C4-2B (cell line): Measurements from ENCODE around the gene LIMCH1.

ENCODE experiments used
- H3K27ac ChIP-seq: fragments of 450-650 bp; 2 replicates; pipeline ENCODE4 v1.5.1; 2017
- ZFX ChIP-seq: fragments of 450-650 bp; IDR thresholded peaks from 2 replicates; pipeline ENCODE4 v1.6.1; 2017
- TF ChIP-seq, protein P1 (sequence below): fragments of 450-650 bp; conservative IDR thresholded peaks from 2 replicates; pipeline ENCODE4 v1.5.1; 2017; ENCODE audit warnings: mild to moderate bottlenecking

The LIMCH1 gene

DNA sequence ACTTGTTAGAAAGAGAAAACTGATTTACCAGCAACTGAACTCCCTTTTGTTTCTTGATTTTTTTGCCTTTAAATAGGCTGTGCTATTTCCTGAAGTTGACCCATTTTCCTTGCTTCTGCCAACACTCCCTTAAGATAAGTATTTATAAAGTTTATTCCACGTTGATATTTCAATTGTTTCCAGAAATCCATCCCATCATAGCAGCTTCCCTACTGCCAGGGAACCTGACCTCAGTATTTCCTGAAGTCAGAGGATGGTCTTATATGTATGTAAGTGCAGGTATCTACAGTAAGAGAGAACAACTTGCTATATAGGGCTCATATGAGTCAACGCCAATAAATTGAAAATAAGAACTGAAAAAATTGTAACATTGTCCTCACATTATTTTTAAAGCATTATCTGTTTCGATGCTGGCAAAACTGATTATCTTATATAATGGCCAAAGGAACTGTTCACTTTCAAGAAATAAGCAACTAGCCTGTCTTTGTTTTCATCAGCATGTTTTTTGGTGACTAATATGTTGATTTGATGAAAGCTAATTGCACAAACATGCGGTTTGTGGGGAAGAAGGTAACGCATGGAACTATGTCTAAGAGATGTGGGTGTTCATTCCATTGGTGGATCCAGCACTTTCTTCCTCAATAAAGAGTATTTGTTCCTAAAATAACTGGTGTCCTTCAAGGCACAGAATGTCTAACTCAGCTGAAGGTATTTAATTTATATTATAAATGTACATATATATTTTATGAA lies 4.7 kb downstream of the LIMCH1 start:
- H3K27ac ChIP-seq = no peak overlapping the region
- TF ChIP-seq ZFX = no peak
- TF ChIP-seq, protein P1, sequence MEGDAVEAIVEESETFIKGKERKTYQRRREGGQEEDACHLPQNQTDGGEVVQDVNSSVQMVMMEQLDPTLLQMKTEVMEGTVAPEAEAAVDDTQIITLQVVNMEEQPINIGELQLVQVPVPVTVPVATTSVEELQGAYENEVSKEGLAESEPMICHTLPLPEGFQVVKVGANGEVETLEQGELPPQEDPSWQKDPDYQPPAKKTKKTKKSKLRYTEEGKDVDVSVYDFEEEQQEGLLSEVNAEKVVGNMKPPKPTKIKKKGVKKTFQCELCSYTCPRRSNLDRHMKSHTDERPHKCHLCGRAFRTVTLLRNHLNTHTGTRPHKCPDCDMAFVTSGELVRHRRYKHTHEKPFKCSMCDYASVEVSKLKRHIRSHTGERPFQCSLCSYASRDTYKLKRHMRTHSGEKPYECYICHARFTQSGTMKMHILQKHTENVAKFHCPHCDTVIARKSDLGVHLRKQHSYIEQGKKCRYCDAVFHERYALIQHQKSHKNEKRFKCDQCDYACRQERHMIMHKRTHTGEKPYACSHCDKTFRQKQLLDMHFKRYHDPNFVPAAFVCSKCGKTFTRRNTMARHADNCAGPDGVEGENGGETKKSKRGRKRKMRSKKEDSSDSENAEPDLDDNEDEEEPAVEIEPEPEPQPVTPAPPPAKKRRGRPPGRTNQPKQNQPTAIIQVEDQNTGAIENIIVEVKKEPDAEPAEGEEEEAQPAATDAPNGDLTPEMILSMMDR = no peak

GRCh38 chr4:41545238-41545637 lies 7.3 kb downstream of the LIMCH1 start:
- no peak overlapping the region for H3K27ac ChIP-seq
- TF ChIP-seq, protein P1 = no peak
- no peak for TF ChIP-seq ZFX

- no peak overlapping the region for H3K27ac ChIP-seq
- TF ChIP-seq, protein P1 = no peak
- no peak for TF ChIP-seq ZFX
These were observed 8.7 kb downstream of the LIMCH1 start for GRCh38 chr4:41546638-41547037.

DNA sequence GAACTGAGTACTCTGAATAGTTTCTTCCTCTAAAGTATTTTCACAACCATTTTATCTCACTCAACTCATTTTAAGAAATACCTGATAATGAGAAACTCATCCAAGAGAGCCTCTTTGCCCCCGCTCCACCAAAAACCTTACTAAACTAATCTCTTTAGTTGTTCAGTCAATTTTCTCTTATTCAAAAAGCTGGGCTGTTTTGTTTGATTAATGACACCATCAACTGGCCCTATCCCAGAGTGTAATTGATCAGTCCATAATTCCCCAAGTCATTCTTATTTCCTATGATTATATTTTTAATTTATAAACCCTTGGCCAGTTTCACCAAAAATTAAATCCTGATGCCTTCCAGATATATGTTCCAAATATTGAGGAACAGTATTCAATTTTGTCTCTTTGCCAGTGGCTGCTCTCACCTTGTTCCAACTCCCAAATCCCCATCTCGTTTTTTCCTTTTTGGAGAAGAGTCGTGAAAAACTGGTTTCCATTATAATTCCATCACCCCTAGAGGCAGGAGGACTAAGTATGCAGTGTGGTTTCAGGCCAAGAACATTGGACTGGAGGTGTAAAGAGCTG lies 10.4 kb downstream of the LIMCH1 start:
- TF ChIP-seq ZFX = no peak

DNA sequence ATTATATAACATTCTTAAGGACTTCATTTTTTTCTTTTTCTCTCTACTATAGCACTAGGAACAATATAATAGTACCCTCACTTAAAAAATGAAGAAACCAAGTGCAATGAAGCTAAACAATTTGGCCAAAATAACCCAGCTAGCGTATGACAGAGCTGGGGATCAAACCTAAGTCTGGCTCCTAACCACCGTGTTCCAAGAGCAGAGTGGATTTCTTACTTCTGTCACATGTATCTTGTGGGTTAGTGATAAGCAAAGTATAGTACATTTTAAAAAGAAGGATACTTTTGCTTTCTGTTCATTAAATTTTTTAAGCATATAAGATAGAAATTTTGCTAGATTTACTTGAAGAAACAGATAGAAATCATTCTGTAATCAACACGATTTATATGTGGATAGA lies 11.5 kb downstream of the LIMCH1 start:
- H3K27ac ChIP-seq = peak overlapping the region; percentile 42; the same call in 1 of the 2 replicates

More for the DNA sequence above, 10.4 kb downstream of the LIMCH1 start:
- peak overlapping the region; percentile 42; the same call in 1 of the 2 replicates for H3K27ac ChIP-seq

DNA sequence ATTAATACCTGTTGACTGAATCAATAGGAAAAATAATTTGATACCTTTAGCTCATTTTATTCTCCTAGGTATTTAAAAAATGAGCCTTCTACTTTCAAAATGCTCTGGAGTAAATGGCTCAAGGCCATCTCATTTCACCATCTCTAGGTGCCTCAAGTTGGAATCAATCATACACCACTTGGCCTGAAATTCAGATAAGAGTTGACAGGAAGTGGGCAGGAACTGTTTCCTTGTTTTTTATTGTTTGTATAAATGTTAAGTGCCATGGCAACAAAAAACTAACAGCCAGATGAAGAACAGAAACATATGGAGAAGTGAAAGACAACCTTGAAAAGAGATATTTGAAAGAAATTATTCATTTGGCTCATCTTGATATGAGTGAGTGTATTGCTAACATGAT lies 12.4 kb downstream of the LIMCH1 start:
- H3K27ac ChIP-seq = no peak overlapping the region
- TF ChIP-seq, protein P1 = no peak
- no peak for TF ChIP-seq ZFX

More for the DNA sequence above, 11.5 kb downstream of the LIMCH1 start:
- TF ChIP-seq, protein P1 = no peak
- TF ChIP-seq ZFX = no peak

GRCh38 chr4:41551536-41551935 lies 13.6 kb downstream of the LIMCH1 start:
- TF ChIP-seq ZFX = no peak
- TF ChIP-seq, protein P1 = no peak

GRCh38 chr4:41554905-41555304 lies 16.9 kb downstream of the LIMCH1 start:
- TF ChIP-seq, protein P1 = no peak
- no peak for TF ChIP-seq ZFX
- H3K27ac ChIP-seq = no peak overlapping the region

More at GRCh38 chr4:41551536-41551935, 13.6 kb downstream of the LIMCH1 start:
- H3K27ac ChIP-seq = no peak overlapping the region
